ENCODE data around the gene ADORA1. TPM values are rescaled to one million over a fixed set of nuclear protein-coding genes. Genes with fewer than 3 reads are reported as not detected.

The ADORA1 gene
- total RNA-seq, 1 donor = 0.72 TPM

DNA sequence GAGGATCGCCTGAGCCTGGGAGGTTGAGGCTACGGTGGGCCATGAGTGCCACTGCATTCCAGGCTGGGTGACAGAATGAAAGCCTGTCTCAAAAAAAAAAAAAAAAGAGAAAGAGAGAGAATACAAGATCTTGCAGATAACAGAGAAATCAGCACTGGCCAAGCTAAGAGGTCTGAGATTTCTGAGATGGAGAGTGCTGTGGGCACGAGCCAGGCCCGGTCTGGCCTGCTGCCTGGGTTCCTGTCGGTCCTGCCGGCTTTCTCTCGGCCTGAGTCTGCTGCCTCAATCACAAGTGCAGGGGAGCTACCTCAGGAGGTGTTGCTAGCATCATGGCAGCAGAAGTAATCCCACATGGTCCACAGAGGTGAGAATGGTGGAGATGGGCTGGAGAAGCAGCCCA, 19.0 kb downstream of the ADORA1 start:
- no peak overlapping the region for H3K4me3 ChIP-seq (ENCODE audit: low read depth, low read length)
- TF ChIP-seq, protein P1, sequence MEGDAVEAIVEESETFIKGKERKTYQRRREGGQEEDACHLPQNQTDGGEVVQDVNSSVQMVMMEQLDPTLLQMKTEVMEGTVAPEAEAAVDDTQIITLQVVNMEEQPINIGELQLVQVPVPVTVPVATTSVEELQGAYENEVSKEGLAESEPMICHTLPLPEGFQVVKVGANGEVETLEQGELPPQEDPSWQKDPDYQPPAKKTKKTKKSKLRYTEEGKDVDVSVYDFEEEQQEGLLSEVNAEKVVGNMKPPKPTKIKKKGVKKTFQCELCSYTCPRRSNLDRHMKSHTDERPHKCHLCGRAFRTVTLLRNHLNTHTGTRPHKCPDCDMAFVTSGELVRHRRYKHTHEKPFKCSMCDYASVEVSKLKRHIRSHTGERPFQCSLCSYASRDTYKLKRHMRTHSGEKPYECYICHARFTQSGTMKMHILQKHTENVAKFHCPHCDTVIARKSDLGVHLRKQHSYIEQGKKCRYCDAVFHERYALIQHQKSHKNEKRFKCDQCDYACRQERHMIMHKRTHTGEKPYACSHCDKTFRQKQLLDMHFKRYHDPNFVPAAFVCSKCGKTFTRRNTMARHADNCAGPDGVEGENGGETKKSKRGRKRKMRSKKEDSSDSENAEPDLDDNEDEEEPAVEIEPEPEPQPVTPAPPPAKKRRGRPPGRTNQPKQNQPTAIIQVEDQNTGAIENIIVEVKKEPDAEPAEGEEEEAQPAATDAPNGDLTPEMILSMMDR (IDR thresholded peaks at IDR 0.05; ENCODE audit: insufficient read depth, low read length) = no peak
- DNase-seq (ENCODE audit: low read depth) = no peak

DNA sequence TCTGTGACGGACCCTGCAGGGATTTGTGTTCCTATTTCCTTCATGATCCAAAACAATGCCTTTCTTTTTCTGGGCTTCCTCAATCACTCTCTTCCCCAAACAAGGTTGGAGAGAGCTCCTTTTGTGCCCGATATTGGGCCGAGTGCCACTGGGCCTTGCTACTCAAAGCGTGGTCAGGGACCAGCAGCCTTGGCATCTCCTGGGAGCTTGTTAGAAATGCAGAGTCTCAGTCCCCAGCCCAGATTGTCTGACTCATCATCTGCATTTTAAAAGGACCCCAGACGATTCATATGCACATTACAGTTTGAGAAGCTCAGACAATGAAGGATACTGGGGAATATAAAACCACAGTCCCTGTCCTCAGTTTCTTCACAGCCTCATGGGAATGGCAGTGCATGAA, 19.9 kb downstream of the ADORA1 start:
- DNase-seq (ENCODE audit: low read depth) = no peak
- no peak overlapping the region for H3K4me3 ChIP-seq (ENCODE audit: low read depth, low read length)
- TF ChIP-seq, protein P1 (IDR thresholded peaks at IDR 0.05; ENCODE audit: insufficient read depth, low read length) = no peak

DNA sequence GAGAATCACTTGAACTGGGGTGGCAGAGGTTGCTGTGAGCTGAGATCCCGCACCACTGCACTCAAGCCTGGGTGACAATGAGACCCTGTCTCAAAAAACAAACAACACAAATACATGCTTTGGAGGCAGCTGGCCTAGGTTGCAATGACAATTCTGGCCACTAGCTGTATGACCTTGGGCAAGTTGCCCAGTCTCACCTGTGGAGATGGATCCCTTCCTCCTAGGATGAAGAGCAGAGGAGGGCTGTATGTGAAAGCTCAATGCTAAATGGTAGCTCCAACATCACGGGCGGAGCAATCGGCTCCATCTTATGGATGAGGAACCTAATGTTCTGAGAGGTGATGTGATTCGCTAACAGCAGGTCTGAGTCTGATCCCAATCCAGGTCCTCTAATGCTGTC, 20.6 kb downstream of the ADORA1 start:
- no peak for DNase-seq (ENCODE audit: low read depth)
- TF ChIP-seq, protein P1 (IDR thresholded peaks at IDR 0.05; ENCODE audit: insufficient read depth, low read length) = peak; percentile 32
- no peak overlapping the region for H3K4me3 ChIP-seq (ENCODE audit: low read depth, low read length)

DNA sequence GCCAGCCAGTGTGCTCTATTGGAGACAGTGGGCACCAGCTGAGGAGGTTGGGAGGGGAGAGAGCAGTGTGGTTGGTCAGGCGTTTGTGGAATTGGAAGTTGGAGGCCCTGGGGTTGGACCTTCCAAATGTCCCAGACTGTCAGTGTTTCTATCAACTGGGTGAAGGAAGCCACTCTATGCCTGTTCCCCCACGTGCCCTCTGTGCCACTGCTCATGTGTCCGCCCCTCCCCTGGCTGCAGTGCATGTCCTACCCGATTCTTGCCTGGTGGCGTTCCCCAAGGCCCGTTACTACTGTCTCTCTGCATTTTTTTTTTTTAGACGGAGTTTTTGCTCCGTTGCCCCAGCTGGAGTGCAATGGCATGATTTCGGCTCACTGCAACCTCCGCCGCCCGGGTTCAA, 21.1 kb downstream of the ADORA1 start:
- no peak for DNase-seq (ENCODE audit: low read depth)
- TF ChIP-seq, protein P1 (IDR thresholded peaks at IDR 0.05; ENCODE audit: insufficient read depth, low read length) = no peak
- H3K4me3 ChIP-seq (ENCODE audit: low read depth, low read length) = no peak overlapping the region

DNA sequence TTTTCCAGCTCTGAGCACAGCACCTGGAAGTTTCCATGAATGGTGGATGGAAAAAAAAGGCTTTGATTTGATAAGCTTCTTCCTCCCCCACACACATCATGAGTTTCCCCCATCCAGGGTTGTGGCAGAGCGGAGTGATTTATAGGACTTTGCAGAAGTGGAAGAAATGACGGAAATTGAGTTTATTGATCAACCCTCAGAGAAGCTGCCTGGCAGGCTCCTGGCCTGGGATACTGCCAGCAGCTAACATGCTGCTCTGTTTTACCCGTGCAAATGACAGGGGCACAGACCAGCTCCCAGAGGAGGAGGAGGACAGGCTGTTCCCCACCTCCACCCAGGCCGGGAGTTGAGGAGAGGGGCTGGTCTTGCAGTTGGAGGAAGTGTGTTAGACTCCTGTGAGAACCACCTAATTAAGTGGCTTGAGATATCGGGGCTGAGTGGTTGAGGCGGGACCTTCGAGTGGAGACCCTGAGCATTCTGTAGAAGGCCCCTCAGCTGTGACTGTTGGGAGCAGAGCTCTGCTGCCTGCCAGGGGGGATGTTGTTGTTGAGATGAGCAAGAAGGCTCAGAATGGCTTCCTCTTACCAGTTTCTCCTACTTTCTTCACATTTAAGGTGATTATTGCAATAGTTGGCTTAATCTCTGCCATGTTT, 21.8 kb downstream of the ADORA1 start:
- TF ChIP-seq, protein P1 (IDR thresholded peaks at IDR 0.05; ENCODE audit: insufficient read depth, low read length) = no peak
- no peak overlapping the region for H3K4me3 ChIP-seq (ENCODE audit: low read depth, low read length)
- no peak for DNase-seq (ENCODE audit: low read depth)

DNA sequence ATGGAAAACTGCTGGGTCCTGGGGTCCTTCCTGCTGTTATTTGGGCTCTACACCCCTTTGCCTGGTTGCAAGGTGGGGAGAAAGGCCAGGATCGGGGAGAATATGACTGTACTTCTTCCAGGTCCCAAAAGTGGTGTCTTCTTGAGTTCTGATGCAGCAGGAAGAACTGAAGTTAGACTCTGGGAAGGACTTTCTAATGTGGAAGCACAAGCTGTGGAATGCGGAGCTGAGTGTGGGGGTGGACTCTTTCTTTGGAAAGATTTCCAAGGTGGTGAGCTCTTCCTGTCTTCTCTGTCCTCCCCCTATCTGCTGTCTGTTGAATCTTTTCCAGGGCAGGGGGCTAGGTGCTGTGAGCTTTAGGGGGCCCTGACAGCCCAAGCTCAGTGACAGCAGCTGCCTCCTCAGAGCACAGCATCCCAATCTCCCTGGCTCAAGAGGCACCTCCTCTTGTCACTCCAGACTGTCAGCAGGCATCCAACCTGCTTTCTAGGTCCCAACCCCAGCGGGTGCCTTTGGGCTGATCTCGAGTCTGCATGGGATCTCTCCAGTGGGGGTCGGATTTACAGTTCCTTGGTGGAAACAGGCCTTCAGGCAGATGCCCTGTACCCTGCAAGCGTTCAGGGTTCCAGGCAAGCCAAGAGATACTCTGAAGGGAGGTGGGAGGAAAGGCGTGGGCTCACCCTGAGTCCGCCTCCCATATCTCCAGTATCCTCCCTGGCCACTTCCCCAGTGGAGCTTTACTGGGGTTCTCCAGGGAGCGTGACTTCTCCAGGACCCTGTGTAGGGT, 23.2 kb downstream of the ADORA1 start:
- DNase-seq (ENCODE audit: low read depth) = no peak
- TF ChIP-seq, protein P1 (IDR thresholded peaks at IDR 0.05; ENCODE audit: insufficient read depth, low read length) = no peak

More for the DNA sequence above, 23.2 kb downstream of the ADORA1 start:
- H3K4me3 ChIP-seq (ENCODE audit: low read depth, low read length) = no peak overlapping the region
